ENCODE data around the gene ARID1B.

GRCh38 chr6:156956286-156956685 lies 179.1 kb downstream of the ARID1B start:
- TF ChIP-seq FOXP2 (optimal IDR thresholded peaks at IDR 0.05; ENCODE audit: borderline replicate concordance, extremely low read depth, extremely low read length, insufficient read depth) (no peak), TAF1 (IDR thresholded peaks at IDR 0.05; ENCODE audit: borderline replicate concordance, insufficient read depth, low read length) (no peak), POLR2AphosphoS5 (IDR thresholded peaks at IDR 0.05; ENCODE audit: low read depth, low read length) (no peak), SIN3A (IDR thresholded peaks at IDR 0.05; ENCODE audit: borderline replicate concordance, insufficient read depth, low read length) (no peak)
